Pancreas (tissue), 10 donors: Measurements from ENCODE around the gene HOMER2. TPM values are rescaled to one million over a fixed set of nuclear protein-coding genes. Genes with fewer than 3 reads are reported as not detected.

Source experiments
- ATAC-seq, 4 donors: fragments of 200-7000 bp; cut with Tn5 transposase; one replicate each; pipeline versions ENCODE4 v1.8.0 to v1.9.1; 2020; ENCODE audit warnings: mild to moderate bottlenecking in 4 of 4, moderate library complexity in 4 of 4
- DNase-seq, 6 donors: peaks; one replicate each; pipeline ENCODE4 v3.0.0-alpha.2; 2020
- FAIRE-seq: peaks from 2 replicates; lab custom pipeline; 2012; peaks lifted over from hg19 to GRCh38; lab: Jason Lieb, UNC
- H3K27ac ChIP-seq, 4 donors: fragments of 200-600 bp; sonication (generic); 1 replicate in 3 of 4; 2 replicates in 1 of 4; pipeline versions ENCODE4 v1.5.0 to v1.8.0; 2020
- H3K27me3 ChIP-seq, 4 donors: fragments of 200-600 bp; one replicate each; pipeline ENCODE4 v1.8.0; 2021
- H3K36me3 ChIP-seq, 3 donors: fragments of 200-600 bp; sonication (generic) in 1 of 3; one replicate each; pipeline versions ENCODE4 v1.5.0 to v1.8.0; 2020 to 2021
- H3K4me1 ChIP-seq, 3 donors: fragments of 200-600 bp; one replicate each; pipeline ENCODE4 v1.8.0; 2021
- H3K4me3 ChIP-seq, 4 donors: fragments of 200-600 bp; sonication (generic) in 2 of 4; one replicate each; pipeline versions ENCODE4 v1.5.0 to v1.8.0; 2020 to 2021
- H3K9me3 ChIP-seq, 4 donors: fragments of 200-600 bp; one replicate each; pipeline ENCODE4 v1.8.0; 2021
- CTCF ChIP-seq, 4 donors: fragments of 200-600 bp; sonication (generic) in 3 of 4; IDR thresholded peaks; one replicate each; pipeline versions ENCODE4 v1.5.0 to v1.8.0; 2021; ENCODE audit warnings: antibody characterized with exemption in 4 of 4
- WGBS, 2 donors: extraction: QIAGEN DNeasy Blood & Tissue Kit; methylation state at CpG; one replicate each; pipeline ENCODE4 v1.1.7; 2013; 5-methylcytosine and 5-hydroxymethylcytosine counted together
- intact Hi-C, 3 donors: fragments of 100-400 bp; cut with DNase I; formaldehyde crosslinking; loops; one replicate each; pipeline versions ENCODE4 v1.11.1 to v1.14.2; 2022
- polyA plus RNA-seq, 2 donors: library from polyadenylated mRNA; stranded (reverse); fragments of 200-250 nt; gene quantifications; one replicate each; pipeline ENCODE4 v1.2.3, GENCODE V29; 2013
- total RNA-seq, 6 donors: library from RNA; stranded (reverse); fragmentation: NEBNext Ultra II Directional in 4 of 6; extraction: Animal tissue kit (Norgen Biotek cat#: 25700) in 4 of 6; gene quantifications; one replicate each; pipeline versions ENCODE4 v1.2.1 to v1.2.4, GENCODE V29; 2021 to 2023
- donor health status: healthy with polysubstance abuse.
- donor health status: DM: no; HTN: no; CAD: no; lungs with moderate emphysema.
- donor health status: DM: no; HTN: no; CAD: no.
- donor health status: control.
- donor health status: control.
- donor health status: Bipolar disorder and iron deficiency.
- donor health status: DM: yes; HTN: yes; CAD: no.
- donor health status: DM: no; HTN: no; CAD: no.
- donor health status: DM: no; HTN: no; CAD: no.
- donor health status: DM: yes; HTN: yes; CAD: no.

Gene HOMER2
- total and polyA plus RNA-seq, 8 donors: 76.8 to 180 (median 139) TPM

GRCh38 chr15:82875411-82876003, 77.0 kb downstream of the HOMER2 start:
- Histone ChIP-seq H3K4me3 (no peak overlapping the region), H3K9me3 (no peaks in the 10 kb centered on the region), H3K4me1 (peaks cover 5 to 26% (median 13%) of the 10 kb centered on the region in 3 donors), H3K27ac (no peak overlapping the region), H3K36me3 (peaks cover 0 to 25% (median 16%) of the 10 kb centered on the region in 3 donors), H3K27me3 (no peaks in the 10 kb centered on the region)
- no peak for DNase-seq
- WGBS, 2 donors: 60 to 62% methylated on average over 7 of the region's 7 CpGs
- no peak for TF ChIP-seq CTCF (IDR thresholded peaks at IDR 0.05)
- intact Hi-C loops: no loop called here
- peak in 2 of 4 donors; percentile 22 to 45 for ATAC-seq
- FAIRE-seq: no peak

- FAIRE-seq: no peak
These were observed 77.6 kb downstream of the HOMER2 start for GRCh38 chr15:82874961-82875360.

GRCh38 chr15:82874267-82874666, 78.3 kb downstream of the HOMER2 start:
- FAIRE-seq: no peak
- Histone ChIP-seq H3K9me3 (no peaks in the 10 kb centered on the region), H3K36me3 (peaks cover 0 to 25% (median 16%) of the 10 kb centered on the region in 3 donors), H3K4me1 (peaks cover 5 to 35% (median 22%) of the 10 kb centered on the region in 3 donors), H3K4me3 (no peak overlapping the region), H3K27ac (no peak overlapping the region), H3K27me3 (no peaks in the 10 kb centered on the region)
- TF ChIP-seq CTCF (IDR thresholded peaks at IDR 0.05): no peak
- no peak for ATAC-seq
- 71 to 76% methylated on average over 1 of the region's 1 CpG for WGBS, 2 donors
- intact Hi-C loops: no loop called here
- DNase-seq: no peak

More at GRCh38 chr15:82874961-82875360, 77.6 kb downstream of the HOMER2 start:
- H3K4me3 ChIP-seq: no peak overlapping the region
- intact Hi-C loops: no loop called here
- H3K9me3 ChIP-seq: no peaks in the 10 kb centered on the region
- peak in 2 of 4 donors; percentile 13 to 20 for ATAC-seq
- H3K36me3 ChIP-seq: peaks cover 0 to 25% (median 16%) of the 10 kb centered on the region in 3 donors
- 62 to 72% methylated on average over 10 of the region's 10 CpGs for WGBS, 2 donors
- no peak for TF ChIP-seq CTCF (IDR thresholded peaks at IDR 0.05)
- no peaks in the 10 kb centered on the region for H3K27me3 ChIP-seq
- peaks cover 5 to 32% (median 18%) of the 10 kb centered on the region in 3 donors for H3K4me1 ChIP-seq
- no peak overlapping the region for H3K27ac ChIP-seq
- peak in 1 of 6 donors; percentile 11 for DNase-seq

GRCh38 chr15:82873000-82873680, 79.4 kb downstream of the HOMER2 start:
- Histone ChIP-seq H3K4me3 (no peak overlapping the region), H3K27me3 (no peaks in the 10 kb centered on the region), H3K27ac (no peak overlapping the region), H3K9me3 (no peaks in the 10 kb centered on the region), H3K36me3 (peaks cover 0 to 25% (median 16%) of the 10 kb centered on the region in 3 donors), H3K4me1 (peaks cover 5 to 35% (median 22%) of the 10 kb centered on the region in 3 donors)
- ATAC-seq (no peak), DNase-seq (peak in 1 of 6 donors; percentile 6), FAIRE-seq (no peak)
- TF ChIP-seq CTCF (IDR thresholded peaks at IDR 0.05): no peak
- intact Hi-C loops: no loop called here
- WGBS, 2 donors: 76 to 78% methylated on average over 7 of the region's 7 CpGs
